MM.1S (cell line): ENCODE results near the gene KCNA2.

Experiments used
- CTCF ChIP-seq: fragments of 300-600 bp; sonication (generic); IDR thresholded peaks from 2 replicates; pipeline ENCODE4 v1.5.1; 2016; ENCODE audit warnings: antibody characterized with exemption, low read length, mixed read lengths
- EZH2 ChIP-seq: fragments of 300-600 bp; sonication (generic); optimal IDR thresholded peaks from 2 replicates; pipeline ENCODE3; 2017; ENCODE audit warnings: low read depth, mild to moderate bottlenecking, antibody characterized with exemption, low read length, mixed read lengths

GRCh38 chr1:110615548-110616130, 9.5 kb upstream of the KCNA2 start:
- TF ChIP-seq CTCF, result peak; percentile 66
- no peak for TF ChIP-seq EZH2
